Epithelial cell of proximal tubule (primary cell): Measurements from ENCODE around the gene COMMD1. TPM values are rescaled to one million over a fixed set of nuclear protein-coding genes. Genes with fewer than 3 reads are reported as not detected.
A peak's percentile ranks its signal among the peaks of the same experiment; 100 is the strongest.
"Not testable (repeated sequence)": the region's sequence is repeated elsewhere in the genome, so short reads cannot be mapped to it uniquely, and the experiment has no call there.

Source experiments
- DNase-seq: peaks from one replicate; pipeline ENCODE4 v3.0.0-alpha.2; 2011; ENCODE audit warnings: low read depth
- H3K4me3 ChIP-seq: 2 replicates; pipeline ENCODE4 v1.5.1; 2011; ENCODE audit warnings: low read depth, mild to moderate bottlenecking, low read length
- total RNA-seq: library from RNA; depleted of rRNA; stranded (reverse); fragments of >200 nt; gene quantifications from 2 replicates; pipeline ENCODE4 v1.2.3, GENCODE V29; 2015
- TF ChIP-seq, protein P1 (sequence below): conservative IDR thresholded peaks from 2 replicates; pipeline ENCODE4 v1.5.1; 2012; ENCODE audit warnings: low read depth, mild to moderate bottlenecking, low read length

COMMD1 gene
- total RNA-seq, 1 donor from 2014 or later = 37.4 TPM

DNA sequence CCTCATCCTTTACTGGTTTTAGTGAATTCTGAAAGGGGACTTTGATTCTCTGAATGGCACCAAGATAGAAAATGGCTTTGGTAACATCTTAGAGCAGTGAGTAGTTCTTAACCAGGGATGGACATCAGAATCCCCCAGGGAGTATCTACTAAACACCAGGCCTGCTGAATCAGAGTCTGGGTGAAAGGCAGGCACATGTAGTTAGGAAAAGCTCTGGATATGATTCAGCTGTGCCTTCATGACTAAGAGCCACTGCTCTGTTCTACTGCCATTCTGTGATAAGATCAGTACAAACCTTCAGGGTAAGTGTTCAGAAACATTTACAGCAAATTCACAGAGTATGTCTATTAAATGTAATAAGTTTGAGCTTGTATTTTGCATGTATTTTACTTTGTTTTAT lies 244.2 kb downstream of the COMMD1 start:
- TF ChIP-seq, protein P1, sequence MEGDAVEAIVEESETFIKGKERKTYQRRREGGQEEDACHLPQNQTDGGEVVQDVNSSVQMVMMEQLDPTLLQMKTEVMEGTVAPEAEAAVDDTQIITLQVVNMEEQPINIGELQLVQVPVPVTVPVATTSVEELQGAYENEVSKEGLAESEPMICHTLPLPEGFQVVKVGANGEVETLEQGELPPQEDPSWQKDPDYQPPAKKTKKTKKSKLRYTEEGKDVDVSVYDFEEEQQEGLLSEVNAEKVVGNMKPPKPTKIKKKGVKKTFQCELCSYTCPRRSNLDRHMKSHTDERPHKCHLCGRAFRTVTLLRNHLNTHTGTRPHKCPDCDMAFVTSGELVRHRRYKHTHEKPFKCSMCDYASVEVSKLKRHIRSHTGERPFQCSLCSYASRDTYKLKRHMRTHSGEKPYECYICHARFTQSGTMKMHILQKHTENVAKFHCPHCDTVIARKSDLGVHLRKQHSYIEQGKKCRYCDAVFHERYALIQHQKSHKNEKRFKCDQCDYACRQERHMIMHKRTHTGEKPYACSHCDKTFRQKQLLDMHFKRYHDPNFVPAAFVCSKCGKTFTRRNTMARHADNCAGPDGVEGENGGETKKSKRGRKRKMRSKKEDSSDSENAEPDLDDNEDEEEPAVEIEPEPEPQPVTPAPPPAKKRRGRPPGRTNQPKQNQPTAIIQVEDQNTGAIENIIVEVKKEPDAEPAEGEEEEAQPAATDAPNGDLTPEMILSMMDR = no peak
- DNase-seq = peak; percentile 32
- H3K4me3 ChIP-seq = no peak overlapping the region

GRCh38 chr2:62150597-62151305 lies 245.3 kb downstream of the COMMD1 start:
- TF ChIP-seq, protein P1 = no peak
- DNase-seq = no peak
- H3K4me3 ChIP-seq = no peak overlapping the region

DNA sequence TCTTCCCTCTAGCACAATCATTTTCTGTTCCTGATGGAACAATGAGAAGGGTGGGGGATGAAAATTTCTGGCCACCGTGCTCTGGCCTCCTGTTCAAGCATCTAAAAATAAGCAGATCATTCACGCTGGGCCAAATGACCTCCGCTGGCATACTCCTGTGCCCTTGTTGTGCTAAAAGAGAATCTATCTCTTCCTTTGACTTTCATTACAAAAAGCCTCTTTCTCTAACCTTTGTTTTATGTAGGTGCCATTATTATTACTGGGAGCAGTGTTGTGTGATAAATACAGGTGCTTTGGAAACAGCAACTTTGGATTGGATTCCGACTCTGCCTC lies 245.8 kb downstream of the COMMD1 start:
- TF ChIP-seq, protein P1 = no peak
- DNase-seq = no peak
- no peak overlapping the region for H3K4me3 ChIP-seq

- TF ChIP-seq, protein P1 = no peak
- DNase-seq = no peak
- H3K4me3 ChIP-seq = no peak overlapping the region
Measured at GRCh38 chr2:62152000-62152399, 246.5 kb downstream of the COMMD1 start.

DNA sequence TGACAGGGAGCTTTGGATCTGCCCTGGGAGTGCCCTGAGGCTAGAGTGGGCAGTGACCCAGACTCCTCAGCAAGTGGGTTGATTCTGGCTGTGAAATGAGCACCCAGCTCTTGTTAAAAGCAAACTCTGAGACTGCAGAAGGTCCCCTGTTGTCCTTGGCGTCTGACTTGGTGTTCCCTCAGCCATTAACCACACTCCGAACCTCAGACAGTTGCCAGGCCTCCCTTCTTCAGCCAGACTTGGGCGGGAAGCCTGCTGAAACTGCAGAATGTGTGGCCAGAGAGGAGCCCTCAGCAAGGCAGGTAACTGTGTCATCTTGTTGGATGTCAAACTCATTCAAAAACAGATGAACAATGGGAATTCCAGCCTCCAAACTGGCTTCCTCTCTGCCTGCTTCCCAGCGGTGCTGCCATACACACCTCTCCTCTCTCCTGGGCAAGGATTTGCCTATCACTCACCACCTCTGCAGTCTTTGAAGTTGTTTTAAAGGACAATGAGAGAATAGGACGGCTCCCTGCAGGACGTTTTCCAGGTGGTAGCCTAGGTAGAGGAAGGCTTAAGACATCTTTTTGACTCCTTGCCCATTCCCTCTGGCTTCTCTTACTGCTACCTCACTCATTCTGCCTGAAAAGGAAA lies 251.5 kb downstream of the COMMD1 start:
- no peak for DNase-seq
- TF ChIP-seq, protein P1 = no peak
- no peak overlapping the region for H3K4me3 ChIP-seq

GRCh38 chr2:62158444-62159121 lies 253.1 kb downstream of the COMMD1 start:
- H3K4me3 ChIP-seq = no peak overlapping the region
- TF ChIP-seq, protein P1 = no peak
- no peak for DNase-seq

- not testable (repeated sequence) for DNase-seq, H3K4me3 ChIP-seq
Measured at GRCh38 chr2:62160691-62161090, 255.2 kb downstream of the COMMD1 start.
